Neutrophil (primary cell): ENCODE measurements around the gene SDCBP2.

Experiments used
- H3K27ac ChIP-seq: fragments of 200-600 bp; sonication (generic); 2 replicates; pipeline ENCODE4 v1.5.1; 2016; ENCODE audit warnings: mild to moderate bottlenecking, moderate library complexity
- H3K27me3 ChIP-seq: fragments of 200-600 bp; sonication (generic); 2 replicates; pipeline ENCODE4 v1.6.0; 2016; ENCODE audit warnings: mild to moderate bottlenecking
- H3K36me3 ChIP-seq: fragments of 200-600 bp; sonication (generic); 2 replicates; pipeline ENCODE4 v1.5.1; 2017
- H3K4me1 ChIP-seq, 2 experiments: fragments of 200-600 bp in 1 of 2; sonication (generic) in 1 of 2; 1 replicate in 1 of 2; 2 replicates in 1 of 2; pipeline versions ENCODE4 v1.5.1 to v1.6.1; 2013 to 2016; ENCODE audit warnings: low read depth in 1 of 2, low read length in 1 of 2, mild to moderate bottlenecking in 1 of 2, moderate library complexity in 1 of 2; ENCODE audit not compliant: control insufficient read depth in 1 of 2, insufficient read depth in 1 of 2
- H3K4me3 ChIP-seq, 2 experiments: fragments of 200-600 bp in 1 of 2; sonication (generic) in 1 of 2; 1 replicate in 1 of 2; 2 replicates in 1 of 2; pipeline ENCODE4 v1.5.1; 2013 to 2016; ENCODE audit warnings: low read depth in 1 of 2, low read length in 1 of 2, mild to moderate bottlenecking in 1 of 2, moderate library complexity in 1 of 2
- H3K9me3 ChIP-seq: fragments of 200-600 bp; sonication (generic); 2 replicates; pipeline ENCODE4 v1.5.1; 2016
- TF ChIP-seq, protein P1 (sequence below): fragments of 200-600 bp; sonication (generic); IDR thresholded peaks from 2 replicates; pipeline ENCODE4 v1.5.1; 2016; ENCODE audit warnings: antibody characterized with exemption

The SDCBP2 gene, protein sequence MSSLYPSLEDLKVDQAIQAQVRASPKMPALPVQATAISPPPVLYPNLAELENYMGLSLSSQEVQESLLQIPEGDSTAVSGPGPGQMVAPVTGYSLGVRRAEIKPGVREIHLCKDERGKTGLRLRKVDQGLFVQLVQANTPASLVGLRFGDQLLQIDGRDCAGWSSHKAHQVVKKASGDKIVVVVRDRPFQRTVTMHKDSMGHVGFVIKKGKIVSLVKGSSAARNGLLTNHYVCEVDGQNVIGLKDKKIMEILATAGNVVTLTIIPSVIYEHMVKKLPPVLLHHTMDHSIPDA

DNA sequence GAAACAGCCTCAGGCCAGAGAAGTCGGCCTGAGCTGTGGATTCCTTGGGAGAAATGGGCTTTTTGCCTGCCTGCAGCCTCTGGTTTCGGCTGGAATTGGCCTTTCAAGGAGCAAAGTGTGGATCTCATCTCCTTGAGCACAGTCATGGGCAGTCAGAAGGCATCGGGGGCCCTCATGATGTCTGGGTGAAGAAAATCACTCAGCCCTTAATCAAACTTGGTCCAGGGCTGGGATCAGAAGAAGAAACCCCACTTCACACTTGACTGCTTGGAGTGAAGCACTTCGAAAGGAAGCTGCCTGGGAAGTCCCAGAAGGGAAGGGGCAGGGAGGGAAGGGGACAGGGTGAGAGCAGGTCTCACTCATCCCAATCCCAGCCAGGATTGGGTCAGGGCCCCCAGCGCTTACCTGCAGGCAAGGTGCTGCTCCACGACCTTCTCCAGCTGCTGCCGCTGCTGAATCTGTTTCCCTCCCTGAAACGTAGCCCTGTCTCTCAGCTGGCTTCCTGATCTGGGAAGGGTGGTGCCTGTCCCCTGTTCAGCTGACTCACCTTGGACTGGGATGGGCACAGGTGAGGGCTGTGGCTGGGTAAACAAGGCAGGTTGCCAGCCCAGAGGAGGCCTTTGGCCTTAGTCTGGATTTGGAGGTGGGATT, at the start of gene SDCBP2:
SDCBP2 (minus strand) TSS at position 460 of the 651 bp plus-strand sequence. CDS start 8,723 bp downstream, outside the sequence.
- TF ChIP-seq, protein P1, sequence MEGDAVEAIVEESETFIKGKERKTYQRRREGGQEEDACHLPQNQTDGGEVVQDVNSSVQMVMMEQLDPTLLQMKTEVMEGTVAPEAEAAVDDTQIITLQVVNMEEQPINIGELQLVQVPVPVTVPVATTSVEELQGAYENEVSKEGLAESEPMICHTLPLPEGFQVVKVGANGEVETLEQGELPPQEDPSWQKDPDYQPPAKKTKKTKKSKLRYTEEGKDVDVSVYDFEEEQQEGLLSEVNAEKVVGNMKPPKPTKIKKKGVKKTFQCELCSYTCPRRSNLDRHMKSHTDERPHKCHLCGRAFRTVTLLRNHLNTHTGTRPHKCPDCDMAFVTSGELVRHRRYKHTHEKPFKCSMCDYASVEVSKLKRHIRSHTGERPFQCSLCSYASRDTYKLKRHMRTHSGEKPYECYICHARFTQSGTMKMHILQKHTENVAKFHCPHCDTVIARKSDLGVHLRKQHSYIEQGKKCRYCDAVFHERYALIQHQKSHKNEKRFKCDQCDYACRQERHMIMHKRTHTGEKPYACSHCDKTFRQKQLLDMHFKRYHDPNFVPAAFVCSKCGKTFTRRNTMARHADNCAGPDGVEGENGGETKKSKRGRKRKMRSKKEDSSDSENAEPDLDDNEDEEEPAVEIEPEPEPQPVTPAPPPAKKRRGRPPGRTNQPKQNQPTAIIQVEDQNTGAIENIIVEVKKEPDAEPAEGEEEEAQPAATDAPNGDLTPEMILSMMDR, result no peak
- Histone ChIP-seq H3K4me3 (no peak within 1 kb of the TSS), H3K9me3 (no peaks in the 10 kb centered on the region), H3K4me1 (peaks cover 34 to 38% of the 10 kb centered on the region in 2 experiments), H3K27ac (no peak within 1 kb of the TSS), H3K27me3 (no peaks in the 10 kb centered on the region), H3K36me3 (no peaks in the 10 kb centered on the region)

DNA sequence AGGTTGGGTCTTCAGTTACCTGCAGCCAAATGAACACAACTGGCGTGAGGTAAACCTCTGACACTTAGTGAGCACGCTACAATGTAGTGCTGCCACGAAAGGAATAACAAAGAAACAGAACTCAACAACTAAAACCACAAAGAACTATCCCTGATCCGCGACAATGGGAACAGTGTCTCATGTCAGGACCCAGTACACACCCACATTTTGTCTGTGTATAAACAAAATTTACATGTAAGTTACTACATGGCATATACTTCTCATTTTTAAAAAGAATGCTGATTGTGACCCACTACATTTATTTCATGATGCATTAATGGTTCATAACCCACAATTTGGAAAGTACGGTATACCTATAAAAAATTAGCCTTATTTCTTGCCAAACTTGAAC, 49.8 kb upstream of the SDCBP2 start:
- H3K27me3 ChIP-seq, result no peaks in the 10 kb centered on the region
- H3K4me1 ChIP-seq, result peaks cover 99 to 100% of the 10 kb centered on the region in 2 experiments
- H3K36me3 ChIP-seq, result peaks cover 10% of the 10 kb centered on the region
- peak overlapping the region; percentile 88 for H3K27ac ChIP-seq
- TF ChIP-seq, protein P1, result no peak
- no peaks in the 10 kb centered on the region for H3K9me3 ChIP-seq
- peak overlapping the region in 1 of 2 experiments; percentile 16 for H3K4me3 ChIP-seq

- TF ChIP-seq, protein P1, result no peak
- H3K27ac ChIP-seq, result peak overlapping the region; percentile 88
- H3K4me3 ChIP-seq, result peak overlapping the region; percentile 16 to 42
- H3K4me1 ChIP-seq, result peaks cover 99 to 100% of the 10 kb centered on the region in 2 experiments
- H3K36me3 ChIP-seq, result peaks cover 13% of the 10 kb centered on the region
- H3K27me3 ChIP-seq, result no peaks in the 10 kb centered on the region
- no peaks in the 10 kb centered on the region for H3K9me3 ChIP-seq
These were observed 49.2 kb upstream of the SDCBP2 start for GRCh38 chr20:1377984-1378734.

- TF ChIP-seq, protein P1, result no peak
- H3K4me3 ChIP-seq, result peak overlapping the region; percentile 16 to 42
These were observed 48.5 kb upstream of the SDCBP2 start for GRCh38 chr20:1377341-1377871.

More at GRCh38 chr20:1377341-1377871, 48.5 kb upstream of the SDCBP2 start:
- H3K27me3 ChIP-seq, result no peaks in the 10 kb centered on the region
- peaks cover 21% of the 10 kb centered on the region for H3K36me3 ChIP-seq
- peak overlapping the region; percentile 88 for H3K27ac ChIP-seq
- no peaks in the 10 kb centered on the region for H3K9me3 ChIP-seq
- H3K4me1 ChIP-seq, result peaks cover 92 to 97% of the 10 kb centered on the region in 2 experiments
